GM06990 (cell line): ENCODE measurements around the gene PCNX4.

Experiments
- DNase-seq: peaks from one replicate; pipeline ENCODE4 v3.0.0-alpha.2; 2011; ENCODE audit not compliant: insufficient read length; ENCODE audit errors: extremely low read depth
- H3K27me3 ChIP-seq: replicated peaks from 2 replicates; pipeline ENCODE4 v1.6.0; 2011; ENCODE audit warnings: low read length; ENCODE audit not compliant: control insufficient read depth, insufficient read depth
- H3K36me3 ChIP-seq: 2 replicates; pipeline ENCODE4 v1.5.1; 2011; ENCODE audit warnings: low read length; ENCODE audit not compliant: control insufficient read depth, insufficient read depth
- H3K4me3 ChIP-seq: replicated peaks from 2 replicates; pipeline ENCODE4 v1.5.1; 2011; ENCODE audit warnings: low read depth, mild to moderate bottlenecking, control low read depth, low read length
- CTCF ChIP-seq: IDR thresholded peaks from 2 replicates; pipeline ENCODE4 v1.5.1; 2011; ENCODE audit warnings: low read length, control low read depth, mild to moderate bottlenecking, inconsistent platforms; ENCODE audit not compliant: insufficient read depth, poor library complexity, severe bottlenecking

Gene PCNX4

DNA sequence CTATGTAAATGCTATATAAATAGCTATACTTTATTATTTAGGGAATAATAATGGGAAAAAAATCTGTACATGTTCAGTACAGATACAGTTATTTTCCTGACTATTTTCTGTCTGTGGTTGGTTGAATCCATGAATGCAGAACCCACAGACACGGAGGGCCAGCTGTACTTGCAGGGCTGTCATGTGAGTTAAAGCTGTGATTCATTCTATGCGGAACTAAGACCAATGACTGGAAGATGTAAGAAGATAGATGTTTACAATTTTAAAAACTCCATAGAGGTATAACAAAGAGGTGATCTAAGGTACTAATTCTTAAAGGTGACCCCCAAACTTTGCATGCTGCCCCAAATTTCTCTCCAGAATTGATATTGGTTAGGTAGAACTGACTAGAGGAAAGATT is 14.6 kb downstream of the PCNX4 start:
- H3K4me3 ChIP-seq = no peak overlapping the region
- DNase-seq = no peak
- TF ChIP-seq CTCF = no peak

DNA sequence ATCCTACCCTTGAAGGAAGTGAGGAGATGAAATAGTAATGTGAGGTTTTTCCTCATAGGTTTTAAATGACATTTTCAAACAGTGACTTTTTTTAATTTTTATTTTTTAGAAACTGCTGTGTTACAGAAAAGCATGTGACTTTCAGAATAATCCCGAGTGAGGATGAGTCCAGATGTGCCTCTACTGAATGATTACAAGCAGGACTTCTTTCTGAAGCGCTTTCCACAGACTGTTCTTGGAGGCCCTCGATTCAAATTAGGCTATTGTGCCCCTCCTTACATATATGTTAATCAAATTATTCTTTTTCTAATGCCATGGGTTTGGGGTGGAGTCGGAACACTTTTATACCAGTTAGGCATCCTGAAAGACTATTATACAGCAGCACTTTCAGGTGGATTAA is 15.8 kb downstream of the PCNX4 start:
- no peak for DNase-seq
- H3K4me3 ChIP-seq = no peak overlapping the region
- H3K36me3 ChIP-seq = peaks cover 5% of the 10 kb centered on the region
- no peak for TF ChIP-seq CTCF
- no peaks in the 10 kb centered on the region for H3K27me3 ChIP-seq

More for the DNA sequence above, 14.6 kb downstream of the PCNX4 start:
- Histone ChIP-seq H3K27me3 (no peaks in the 10 kb centered on the region), H3K36me3 (peaks cover 5% of the 10 kb centered on the region)

- no peaks in the 10 kb centered on the region for H3K27me3 ChIP-seq
- no peak for DNase-seq
- H3K36me3 ChIP-seq = peaks cover 5% of the 10 kb centered on the region
- no peak overlapping the region for H3K4me3 ChIP-seq
- no peak for TF ChIP-seq CTCF
Measured at GRCh38 chr14:60111732-60112131, 20.0 kb downstream of the PCNX4 start.

DNA sequence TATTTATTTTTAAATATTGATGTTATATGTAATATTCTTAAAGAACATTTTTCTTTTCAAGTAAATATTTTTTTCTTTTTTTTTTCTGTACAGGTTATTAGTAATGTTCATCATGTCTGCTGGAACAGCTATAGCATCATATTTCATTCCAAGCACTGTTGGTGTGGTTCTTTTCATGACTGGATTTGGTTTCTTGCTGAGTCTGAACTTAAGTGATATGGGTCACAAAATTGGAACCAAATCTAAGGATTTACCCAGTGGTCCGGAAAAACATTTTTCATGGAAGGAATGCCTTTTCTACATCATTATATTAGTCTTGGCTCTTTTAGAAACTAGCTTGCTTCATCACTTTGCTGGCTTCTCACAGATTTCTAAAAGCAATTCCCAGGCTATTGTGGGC is 23.2 kb downstream of the PCNX4 start:
- no peak for TF ChIP-seq CTCF
- Histone ChIP-seq H3K36me3 (peaks cover 5% of the 10 kb centered on the region), H3K27me3 (no peaks in the 10 kb centered on the region), H3K4me3 (no peak overlapping the region)
- DNase-seq = no peak

- H3K27me3 ChIP-seq = no peaks in the 10 kb centered on the region
- peaks cover 4% of the 10 kb centered on the region for H3K36me3 ChIP-seq
- TF ChIP-seq CTCF = no peak
- H3K4me3 ChIP-seq = no peak overlapping the region
- DNase-seq = no peak
Measured at GRCh38 chr14:60116181-60116580, 24.5 kb downstream of the PCNX4 start.

GRCh38 chr14:60125918-60126317 is 34.2 kb downstream of the PCNX4 start:
- Histone ChIP-seq H3K36me3 (peaks cover 3% of the 10 kb centered on the region), H3K4me3 (no peak overlapping the region), H3K27me3 (no peaks in the 10 kb centered on the region)
- DNase-seq = no peak
- no peak for TF ChIP-seq CTCF
